ENCODE results near the gene PRKAG3. TPM values are rescaled to one million over a fixed set of nuclear protein-coding genes. Genes with fewer than 3 reads are reported as not detected.
A peak's percentile ranks its signal among the peaks of the same experiment; 100 is the strongest.

Gene PRKAG3
- total RNA-seq: not detected

GRCh38 chr2:218831378-218831990 is at the start of gene PRKAG3:
PRKAG3 (minus strand) TSS chr2:218831803.
- Mint-ChIP-seq H3K4me3 (no peak within 1 kb of the TSS), H3K27me3 (ENCODE audit: low read depth) (peaks cover 19% of the 10 kb centered on the region), H3K27ac (no peak within 1 kb of the TSS), H3K4me1 (ENCODE audit: low read depth) (no peaks in the 10 kb centered on the region), H3K36me3 (ENCODE audit: low read depth) (no peaks in the 10 kb centered on the region), H3K9me3 (ENCODE audit: insufficient read depth) (no peaks in the 10 kb centered on the region)
- CTCF ChIA-PET: no interaction called here
- DNase-seq (no peak), ATAC-seq (no peak)
- POLR2A ChIA-PET: no interaction called here

GRCh38 chr2:218880859-218881594 is 49.4 kb upstream of the PRKAG3 start:
- DNase-seq (no peak), ATAC-seq (peak; percentile 3)
- Mint-ChIP-seq H3K27me3 (ENCODE audit: low read depth) (peaks cover 54% of the 10 kb centered on the region), H3K9me3 (ENCODE audit: insufficient read depth) (no peaks in the 10 kb centered on the region), H3K4me1 (ENCODE audit: low read depth) (peaks cover 24% of the 10 kb centered on the region), H3K27ac (no peak overlapping the region), H3K36me3 (ENCODE audit: low read depth) (no peaks in the 10 kb centered on the region), H3K4me3 (peak overlapping the region; percentile 34)
- POLR2A ChIA-PET: interaction anchor here (0.6 to 4.2 kb wide), 3 partner anchors 11 to 16 kb away, joined by 3 to 31 read pairs (median 9); no protein-coding TSS in a partner anchor
- CTCF ChIA-PET: interaction anchor here (22.4 kb wide), 1 partner anchor 14 kb away, joined by 930 read pairs; no protein-coding TSS in a partner anchor

GRCh38 chr2:218880102-218880858 is 48.7 kb upstream of the PRKAG3 start, which contains the start of gene WNT10A:
WNT10A (plus strand) TSS chr2:218880852; CDS start chr2:218880996, 144 bp downstream.
- Mint-ChIP-seq H3K27ac (no peak within 1 kb of the TSS), H3K4me1 (ENCODE audit: low read depth) (peaks cover 24% of the 10 kb centered on the region), H3K9me3 (ENCODE audit: insufficient read depth) (no peaks in the 10 kb centered on the region), H3K36me3 (ENCODE audit: low read depth) (no peaks in the 10 kb centered on the region), H3K4me3 (peak within 1 kb of the TSS; percentile 58), H3K27me3 (ENCODE audit: low read depth) (peaks cover 58% of the 10 kb centered on the region)
- DNase-seq: peak; percentile 55
- CTCF ChIA-PET: interaction anchor here (6.5 to 22.4 kb wide), 2 partner anchors 6 to 15 kb away, joined by 117 to 930 read pairs; no protein-coding TSS in a partner anchor
- ATAC-seq: peak; percentile 66
- POLR2A ChIA-PET: interaction anchor here (1.3 to 4.2 kb wide), 2 partner anchors 12 to 17 kb away, joined by 3 to 31 read pairs; no protein-coding TSS in a partner anchor

GRCh38 chr2:218879776-218880101 is 48.1 kb upstream of the PRKAG3 start:
- no peak overlapping the region for H3K27ac Mint-ChIP-seq
- H3K27me3 Mint-ChIP-seq (ENCODE audit: low read depth): peaks cover 56% of the 10 kb centered on the region
- ChIA-PET POLR2A (interaction anchor here (1.3 to 4.2 kb wide), 2 partner anchors 13 to 17 kb away, joined by 3 to 31 read pairs; no protein-coding TSS in a partner anchor), CTCF (interaction anchor here (1.3 to 22.4 kb wide), 3 partner anchors 7 to 32 kb away, joined by 5 to 930 read pairs (median 117); no protein-coding TSS in a partner anchor)
- no peak overlapping the region for H3K4me3 Mint-ChIP-seq
- H3K36me3 Mint-ChIP-seq (ENCODE audit: low read depth): no peaks in the 10 kb centered on the region
- ATAC-seq (no peak), DNase-seq (no peak)
- no peaks in the 10 kb centered on the region for H3K9me3 Mint-ChIP-seq (ENCODE audit: insufficient read depth)
- peaks cover 24% of the 10 kb centered on the region for H3K4me1 Mint-ChIP-seq (ENCODE audit: low read depth)

GRCh38 chr2:218878926-218879761 is 47.5 kb upstream of the PRKAG3 start:
- H3K9me3 Mint-ChIP-seq (ENCODE audit: insufficient read depth): no peaks in the 10 kb centered on the region
- H3K27ac Mint-ChIP-seq: no peak overlapping the region
- H3K4me1 Mint-ChIP-seq (ENCODE audit: low read depth): peaks cover 24% of the 10 kb centered on the region
- ATAC-seq (no peak), DNase-seq (no peak)
- no peaks in the 10 kb centered on the region for H3K36me3 Mint-ChIP-seq (ENCODE audit: low read depth)
- ChIA-PET POLR2A (interaction anchor here (0.7 to 4.2 kb wide), 3 partner anchors 13 to 18 kb away, joined by 3 to 31 read pairs (median 3); no protein-coding TSS in a partner anchor), CTCF (interaction anchor here (1.0 to 22.4 kb wide), 5 partner anchors 8 to 32 kb away, joined by 3 to 930 read pairs (median 70); no protein-coding TSS in a partner anchor)
- no peak overlapping the region for H3K4me3 Mint-ChIP-seq
- peaks cover 57% of the 10 kb centered on the region for H3K27me3 Mint-ChIP-seq (ENCODE audit: low read depth)

- Mint-ChIP-seq H3K36me3 (ENCODE audit: low read depth) (no peaks in the 10 kb centered on the region), H3K4me1 (ENCODE audit: low read depth) (peaks cover 24% of the 10 kb centered on the region), H3K27me3 (ENCODE audit: low read depth) (peaks cover 59% of the 10 kb centered on the region), H3K27ac (no peak overlapping the region), H3K9me3 (ENCODE audit: insufficient read depth) (no peaks in the 10 kb centered on the region), H3K4me3 (no peak overlapping the region)
- CTCF ChIA-PET: interaction anchor here (1.0 to 22.4 kb wide), 6 partner anchors 8 to 31 kb away, joined by 3 to 930 read pairs (median 38); no protein-coding TSS in a partner anchor
- no peak for ATAC-seq
- DNase-seq: no peak
- POLR2A ChIA-PET: interaction anchor here (1.7 to 4.2 kb wide), 2 partner anchors 18 to 22 kb away, joined by 3 to 31 read pairs; no protein-coding TSS in a partner anchor
Observed at GRCh38 chr2:218878486-218878885, 46.9 kb upstream of the PRKAG3 start.

GRCh38 chr2:218877891-218878290 is 46.3 kb upstream of the PRKAG3 start:
- DNase-seq: no peak
- Mint-ChIP-seq H3K9me3 (ENCODE audit: insufficient read depth) (no peaks in the 10 kb centered on the region), H3K4me1 (ENCODE audit: low read depth) (peaks cover 25% of the 10 kb centered on the region), H3K27ac (no peak overlapping the region), H3K4me3 (no peak overlapping the region), H3K27me3 (ENCODE audit: low read depth) (peaks cover 61% of the 10 kb centered on the region), H3K36me3 (ENCODE audit: low read depth) (no peaks in the 10 kb centered on the region)
- no peak for ATAC-seq
- CTCF ChIA-PET: interaction anchor here (1.0 to 22.4 kb wide), 7 partner anchors 9 to 117 kb away, joined by 3 to 930 read pairs (median 41); no protein-coding TSS in a partner anchor
- POLR2A ChIA-PET: interaction anchor here (1.7 to 4.2 kb wide), 2 partner anchors 19 to 23 kb away, joined by 3 to 31 read pairs; no protein-coding TSS in a partner anchor

GRCh38 chr2:218877331-218877730 is 45.7 kb upstream of the PRKAG3 start:
- Mint-ChIP-seq H3K4me3 (no peak overlapping the region), H3K27me3 (ENCODE audit: low read depth) (peaks cover 61% of the 10 kb centered on the region), H3K9me3 (ENCODE audit: insufficient read depth) (no peaks in the 10 kb centered on the region), H3K27ac (no peak overlapping the region), H3K36me3 (ENCODE audit: low read depth) (no peaks in the 10 kb centered on the region), H3K4me1 (ENCODE audit: low read depth) (peaks cover 25% of the 10 kb centered on the region)
- POLR2A ChIA-PET: interaction anchor here (1.1 to 1.7 kb wide), 4 partner anchors 11 to 24 kb away, joined by 3 to 19 read pairs (median 4); no protein-coding TSS in a partner anchor
- no peak for ATAC-seq
- CTCF ChIA-PET: interaction anchor here (0.9 to 22.4 kb wide), 17 partner anchors 9 to 190 kb away, joined by 3 to 930 read pairs (median 12); no protein-coding TSS in a partner anchor
- no peak for DNase-seq

- Mint-ChIP-seq H3K27ac (no peak overlapping the region), H3K36me3 (ENCODE audit: low read depth) (no peaks in the 10 kb centered on the region), H3K4me3 (no peak overlapping the region), H3K9me3 (ENCODE audit: insufficient read depth) (no peaks in the 10 kb centered on the region), H3K27me3 (ENCODE audit: low read depth) (peaks cover 63% of the 10 kb centered on the region), H3K4me1 (ENCODE audit: low read depth) (peaks cover 31% of the 10 kb centered on the region)
- DNase-seq (peak; percentile 76), ATAC-seq (peak; percentile 14)
- ChIA-PET POLR2A (interaction anchor here (0.7 to 1.7 kb wide), 6 partner anchors 11 to 33 kb away, joined by 3 to 19 read pairs (median 4); no protein-coding TSS in a partner anchor), CTCF (interaction anchor here (0.6 to 22.4 kb wide), 35 partner anchors 9 to 403 kb away, joined by 3 to 930 read pairs (median 6); partner anchors contain the start of genes CDK5R2, DNAJB2 and WNT6)
Observed at GRCh38 chr2:218876562-218877219, 45.1 kb upstream of the PRKAG3 start.

Measured in activated CD8-positive, alpha-beta T cell treated with anti-CD3 and anti-CD28 coated beads, Interleukin-2, amount 10 ng/mL, durations not matched to agents 7 days and 5 days (primary cell).